GM10266 (cell line): Measurements from ENCODE around the gene RAB11FIP3.

Experiments used
- DNase-seq: peaks from one replicate; pipeline ENCODE4 v3.0.0; 2012; ENCODE audit errors: extremely low spot score
- CTCF ChIP-seq: IDR thresholded peaks from 2 replicates; pipeline ENCODE4 v1.5.1; 2012; ENCODE audit warnings: mild to moderate bottlenecking, low read depth; ENCODE audit not compliant: control insufficient read depth, insufficient read depth; ENCODE audit errors: missing control alignments

The RAB11FIP3 gene

GRCh38 chr16:565419-566330 is 140.2 kb downstream of the RAB11FIP3 start:
- no peak for TF ChIP-seq CTCF
- DNase-seq, result no peak

GRCh38 chr16:566475-567372 is 141.3 kb downstream of the RAB11FIP3 start, which contains the start of gene NHLRC4:
NHLRC4 (plus strand) TSS chr16:567005; CDS start chr16:568048, 1,043 bp downstream.
- peak; percentile 96 for DNase-seq
- no peak for TF ChIP-seq CTCF

- no peak for TF ChIP-seq CTCF
- DNase-seq, result no peak
Measured at GRCh38 chr16:567373-568256, 142.2 kb downstream of the RAB11FIP3 start.

- no peak for TF ChIP-seq CTCF
- DNase-seq, result no peak
Measured at GRCh38 chr16:568401-569258, 143.2 kb downstream of the RAB11FIP3 start.

- no peak for TF ChIP-seq CTCF
- peak; percentile 96 for DNase-seq
Measured at GRCh38 chr16:569445-570254, 144.2 kb downstream of the RAB11FIP3 start, which contains the start of gene PIGQ. PIGQ (plus strand) TSS chr16:569968; CDS start chr16:574075, 4,107 bp downstream.
